IPS-NIHi7 (cell line): ENCODE measurements around the gene HEXD.
"Not testable (repeated sequence)": the region's sequence is repeated elsewhere in the genome, so short reads cannot be mapped to it uniquely, and the experiment has no call there.

ENCODE experiments used
- DNase-seq: peaks from one replicate; pipeline ENCODE4 v3.0.0; 2012; ENCODE audit warnings: mixed read lengths; ENCODE audit errors: extremely low spot score

The HEXD gene

GRCh38 chr17:82458179-82458884, 40.2 kb downstream of the HEXD start, which contains the start of gene NARF:
Gene NARF (plus strand): TSS chr17:82458741. CDS start chr17:82458804, 63 bp downstream.
- peak; percentile 100 for DNase-seq

DNA sequence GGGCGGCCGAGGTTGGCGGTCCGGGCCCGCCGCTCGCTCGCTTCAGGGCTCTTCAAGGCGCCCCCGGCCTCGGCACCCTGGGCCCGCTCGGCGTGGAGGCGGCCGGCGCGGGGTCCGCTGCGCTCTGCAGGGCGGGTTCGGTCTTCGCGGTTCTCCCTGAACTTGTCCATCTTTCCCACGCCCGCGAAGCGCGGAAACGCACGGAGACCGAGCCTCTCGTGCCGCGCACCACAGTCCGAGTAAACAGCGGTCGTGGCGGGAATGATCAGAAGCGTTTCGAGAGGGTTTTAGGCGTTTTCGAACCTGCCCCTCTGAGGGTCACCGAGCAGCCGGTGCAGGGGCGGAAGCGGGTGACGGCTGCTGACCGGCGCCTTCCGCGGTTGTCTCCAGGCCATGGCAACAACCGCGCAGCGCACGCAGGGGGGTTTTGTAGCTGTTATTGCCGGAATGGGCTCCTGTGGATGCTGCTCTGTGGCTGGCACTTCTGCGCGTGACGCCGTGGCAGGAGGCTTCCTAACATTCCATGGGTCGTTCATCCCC, 40.8 kb downstream of the HEXD start:
- peak; percentile 43 for DNase-seq

- not testable (repeated sequence) for DNase-seq
Observed at GRCh38 chr17:82459936-82460335, 41.8 kb downstream of the HEXD start.

DNA sequence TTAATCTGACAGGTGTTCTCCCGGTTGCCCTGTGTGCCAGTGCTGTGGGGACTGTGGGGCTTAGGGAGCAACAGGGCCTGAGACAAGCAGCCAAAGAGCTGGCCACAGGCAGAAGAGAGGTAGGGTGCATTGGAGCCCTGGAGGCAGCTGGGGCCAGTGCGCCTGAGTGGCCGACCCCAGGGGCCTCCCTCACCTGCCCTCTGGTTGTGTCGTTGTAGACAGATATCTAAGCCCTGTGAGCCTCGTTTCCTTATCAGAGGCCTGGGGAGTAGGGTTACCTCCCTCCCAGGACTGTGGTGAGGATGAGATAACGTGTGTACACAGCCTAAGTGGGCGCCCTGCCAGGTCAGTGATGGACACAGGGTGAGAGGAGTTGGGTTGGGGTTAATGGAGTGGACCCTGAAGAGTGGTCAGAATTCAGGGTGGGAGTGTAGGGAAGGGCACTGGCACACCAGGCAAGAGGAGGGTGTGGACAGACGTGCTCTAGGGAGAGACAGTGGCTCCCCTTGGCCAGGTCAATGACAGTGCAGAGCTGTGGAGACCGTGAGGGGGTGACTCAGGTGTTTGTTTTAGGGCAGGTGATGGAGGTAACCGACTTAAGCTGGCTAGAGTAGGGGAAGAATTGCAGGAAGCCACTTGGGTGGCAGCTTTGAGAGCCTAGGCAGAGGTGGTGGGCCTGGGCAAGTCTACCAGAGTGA, 43.8 kb downstream of the HEXD start:
- no peak for DNase-seq

- DNase-seq, result no peak
Observed at GRCh38 chr17:82463391-82463790, 45.2 kb downstream of the HEXD start.

GRCh38 chr17:82463925-82464566, 45.9 kb downstream of the HEXD start:
- no peak for DNase-seq

DNA sequence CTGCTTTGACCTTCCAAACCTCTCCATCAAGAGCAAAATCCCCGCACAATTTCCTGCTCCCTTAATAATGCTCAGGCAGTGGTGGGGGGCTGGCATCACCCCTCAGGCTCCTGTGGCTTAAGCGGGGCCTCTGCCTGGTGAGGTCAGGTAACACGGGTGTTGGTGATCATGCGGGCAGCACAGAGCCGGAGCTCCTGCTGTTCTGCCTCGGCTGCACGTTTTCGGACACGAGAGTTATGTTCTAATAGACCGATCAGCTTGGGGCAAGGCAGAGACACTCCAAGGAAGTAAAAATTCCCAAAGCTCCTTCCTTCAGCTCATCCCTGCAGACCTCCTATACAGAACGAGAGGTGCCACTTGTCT, 46.4 kb downstream of the HEXD start:
- no peak for DNase-seq

DNA sequence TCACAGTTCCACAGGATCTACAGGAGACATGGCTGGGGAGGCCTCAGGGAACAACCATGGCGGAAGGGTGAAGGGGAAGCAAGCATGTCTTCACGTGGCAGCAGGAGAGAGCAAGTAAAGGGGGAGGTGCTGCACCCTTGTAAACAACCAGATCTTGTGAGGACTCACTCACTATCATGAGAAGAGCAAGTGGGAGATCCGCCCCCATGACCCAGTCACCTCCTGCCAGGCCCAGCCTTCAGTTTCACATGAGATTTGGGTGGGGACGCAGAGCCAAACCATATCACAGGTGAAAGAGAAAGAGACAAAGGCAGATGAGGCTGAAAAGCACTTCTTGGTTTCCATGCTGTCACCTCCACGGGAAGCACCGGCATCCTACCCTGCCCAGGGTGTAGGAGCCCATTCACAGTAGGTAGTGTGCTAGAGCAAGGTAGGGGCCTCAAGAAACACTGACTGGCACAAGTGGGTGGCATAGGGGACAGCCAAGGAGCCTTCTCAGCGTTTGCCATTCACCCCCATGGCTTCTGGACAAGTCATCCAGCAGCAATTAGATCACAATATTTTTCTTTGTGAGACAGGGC, 47.0 kb downstream of the HEXD start:
- DNase-seq, result no peak

GRCh38 chr17:82468692-82469091, 50.5 kb downstream of the HEXD start:
- DNase-seq, result no peak

GRCh38 chr17:82470065-82470464, 51.9 kb downstream of the HEXD start:
- no peak for DNase-seq

GRCh38 chr17:82474223-82475010, 56.3 kb downstream of the HEXD start:
- DNase-seq, result no peak

GRCh38 chr17:82475458-82475857, 57.3 kb downstream of the HEXD start:
- DNase-seq, result no peak

DNA sequence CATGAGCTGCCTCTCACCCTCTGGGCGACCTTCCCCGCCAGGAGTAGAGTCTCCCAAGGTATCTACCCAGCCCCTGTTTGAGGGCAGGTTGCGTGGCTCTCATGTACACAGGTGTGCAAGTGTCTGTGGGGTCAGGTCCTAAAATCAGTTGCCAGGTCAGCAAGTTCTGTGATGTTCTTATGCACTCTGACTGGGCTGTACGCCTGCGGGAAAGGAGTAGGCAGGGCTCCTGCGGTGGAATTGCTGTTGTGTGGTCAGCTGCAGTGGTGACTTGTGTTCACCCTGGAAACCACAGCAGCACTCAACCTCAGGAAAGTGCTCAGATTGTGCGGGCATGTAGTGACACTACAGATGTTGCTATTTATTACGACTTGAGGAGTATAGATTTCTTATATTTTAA, 59.8 kb downstream of the HEXD start:
- no peak for DNase-seq

DNA sequence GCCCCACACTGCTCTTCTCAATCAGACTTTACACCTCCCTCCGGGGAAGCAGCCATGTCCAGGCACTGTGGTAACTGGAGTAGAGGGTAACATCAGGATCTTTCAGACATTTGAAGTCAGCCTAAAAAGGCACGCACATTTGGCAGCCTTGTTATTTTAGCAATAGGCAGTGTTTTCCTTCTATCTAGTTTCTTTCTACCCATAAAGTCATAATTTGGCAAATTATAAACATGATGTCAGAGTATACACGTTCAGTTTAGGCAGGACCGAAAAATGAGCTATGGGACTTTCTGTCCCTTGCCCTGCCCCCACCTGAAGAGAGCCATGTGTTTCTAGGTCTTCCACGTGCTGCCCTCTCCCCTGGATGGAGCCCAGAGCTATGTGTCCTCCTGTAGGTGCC, 61.5 kb downstream of the HEXD start:
- no peak for DNase-seq

- DNase-seq, result no peak
Observed at GRCh38 chr17:82480318-82480717, 62.2 kb downstream of the HEXD start.

- no peak for DNase-seq
Observed at GRCh38 chr17:82483204-82483660, 65.1 kb downstream of the HEXD start.

DNA sequence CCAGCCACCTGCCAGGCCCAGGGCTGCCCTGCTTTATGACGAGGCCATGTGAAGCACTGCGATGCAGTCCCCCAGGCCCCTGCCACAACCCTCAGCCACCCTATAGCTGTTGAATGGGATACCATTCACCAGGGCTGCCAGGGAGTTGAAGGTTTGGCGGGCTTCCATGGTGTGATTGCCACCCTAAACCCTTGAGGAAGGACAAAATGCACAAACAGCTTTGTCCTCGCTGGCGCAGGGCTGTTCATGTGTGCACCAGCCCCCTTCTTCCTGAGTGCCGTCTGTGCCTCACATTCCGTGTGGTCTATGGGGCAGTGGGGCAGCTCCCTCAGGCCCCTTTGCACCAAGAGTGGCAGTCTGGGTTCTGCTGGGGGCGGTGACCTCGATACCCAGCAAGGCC, 65.7 kb downstream of the HEXD start:
- no peak for DNase-seq

DNA sequence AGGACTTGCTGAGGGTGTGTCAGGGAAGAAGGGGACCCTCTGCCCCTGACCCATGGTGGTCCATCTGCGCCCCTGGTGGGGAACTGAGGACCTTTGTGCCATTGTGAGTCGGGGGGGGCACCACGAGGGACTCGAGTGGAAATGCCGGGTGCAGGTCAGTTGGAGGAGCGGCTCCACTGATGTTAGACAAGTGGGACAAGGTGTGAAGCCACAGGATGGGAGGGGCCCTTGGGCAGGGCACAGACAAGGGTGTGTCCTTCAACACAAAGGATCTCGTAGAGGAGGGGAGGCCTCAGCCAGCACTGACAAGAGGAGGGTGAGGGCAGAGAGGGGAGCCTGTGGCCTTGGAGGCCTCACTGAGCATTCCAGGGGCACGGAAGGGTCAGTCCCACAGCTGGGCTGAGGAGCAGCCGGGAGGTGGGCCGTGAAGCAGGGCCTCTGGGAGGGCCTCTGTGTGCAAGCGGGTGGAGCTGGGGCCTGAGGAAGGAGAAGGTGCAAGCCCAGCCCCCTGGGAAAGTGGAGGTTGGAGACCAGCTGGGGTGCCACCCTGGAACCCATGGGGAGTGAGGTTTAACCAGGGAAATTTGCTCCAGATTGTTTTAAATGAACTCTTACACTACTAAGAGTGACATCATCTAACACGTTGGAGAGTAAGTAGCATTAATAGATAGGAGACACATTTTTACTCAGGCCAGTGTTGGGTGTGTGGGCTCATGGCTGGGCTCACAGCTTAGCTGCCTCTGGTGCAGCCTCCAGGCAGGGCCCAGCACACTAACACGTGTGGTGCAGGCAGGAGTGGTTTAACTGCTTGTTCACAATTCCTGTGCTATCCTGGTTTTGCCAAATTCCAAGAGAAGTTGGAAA, 68.3 kb downstream of the HEXD start:
- DNase-seq, result no peak

GRCh38 chr17:82487910-82488309, 69.8 kb downstream of the HEXD start:
- DNase-seq, result no peak

GRCh38 chr17:82489117-82489516, 71.0 kb downstream of the HEXD start:
- DNase-seq, result no peak
